WTC11 (cell line): ENCODE measurements around the gene CNTNAP2. TPM values are rescaled to one million over a fixed set of nuclear protein-coding genes. Genes with fewer than 3 reads are reported as not detected.

Experiments
- ATAC-seq: fragments of 200-7000 bp; cut with Tn5 transposase; 2 replicates; pipeline ENCODE4 v1.10.0; 2021; ENCODE audit warnings: mild to moderate bottlenecking, moderate library complexity
- CTCF ChIA-PET: fragments of 300-600 bp; sonication (Branson Sonifier 250); formaldehyde crosslinking; loops from one replicate; lab custom pipeline; 2021; ENCODE audit warnings: antibody characterized with exemption; lab: Charles Lee
- POLR2A ChIA-PET: fragments of 350-600 bp; sonication (Branson Sonifier 250); formaldehyde crosslinking; loops from one replicate; lab custom pipeline; 2021; ENCODE audit warnings: antibody characterized with exemption; lab: Charles Lee
- DNase-seq: peaks from one replicate; pipeline ENCODE4 v3.0.0; 2021; ENCODE audit warnings: low spot score
- H3K27ac Mint-ChIP-seq: 2 replicates; pipeline ENCODE4 v1.8.0; 2021; ENCODE audit warnings: mixed read lengths
- H3K27me3 Mint-ChIP-seq: 2 replicates; pipeline ENCODE4 v1.8.0; 2021; ENCODE audit warnings: low read depth, mild to moderate bottlenecking, moderate library complexity, mixed read lengths
- H3K36me3 Mint-ChIP-seq: 2 replicates; pipeline ENCODE4 v1.8.0; 2021; ENCODE audit warnings: mixed read lengths
- H3K4me1 Mint-ChIP-seq: 2 replicates; pipeline ENCODE4 v1.8.0; 2022; ENCODE audit warnings: mixed read lengths
- H3K4me3 Mint-ChIP-seq: 2 replicates; pipeline ENCODE4 v1.8.0; 2021; ENCODE audit warnings: mild to moderate bottlenecking, moderate library complexity, mixed read lengths
- H3K9me3 Mint-ChIP-seq: 2 replicates; pipeline ENCODE4 v1.8.0; 2021; ENCODE audit warnings: mixed read lengths
- CREB1 ChIP-seq: sonication (generic); formaldehyde crosslinking; IDR thresholded peaks from 2 replicates; pipeline ENCODE4 v1.8.0; 2023; ENCODE audit warnings: mild to moderate bottlenecking, missing genetic modification reagents
- CREM ChIP-seq: sonication (generic); formaldehyde crosslinking; IDR thresholded peaks from 2 replicates; pipeline ENCODE4 v1.8.1; 2022; ENCODE audit warnings: mild to moderate bottlenecking, missing genetic modification reagents, moderate library complexity
- E2F5 ChIP-seq: sonication (generic); formaldehyde crosslinking; IDR thresholded peaks from 2 replicates; pipeline ENCODE4 v1.8.1; 2022; ENCODE audit warnings: mild to moderate bottlenecking, moderate library complexity, missing genetic modification reagents
- GRHL2 ChIP-seq: fragments of 250-450 bp; sonication (Bioruptor Pico); IDR thresholded peaks from 2 replicates; pipeline ENCODE4 v1.8.0; 2022; ENCODE audit warnings: mild to moderate bottlenecking, moderate library complexity; ENCODE audit not compliant: insufficient replicate concordance, severe bottlenecking
- IRF2 ChIP-seq: sonication (generic); formaldehyde crosslinking; IDR thresholded peaks from 2 replicates; pipeline ENCODE4 v1.8.0; 2022; ENCODE audit warnings: low read depth, missing genetic modification reagents, borderline replicate concordance
- JAZF1 ChIP-seq: fragments of 250-450 bp; sonication (Bioruptor Pico); IDR thresholded peaks from 2 replicates; pipeline ENCODE4 v1.9.0; 2021; ENCODE audit warnings: moderate library complexity, mild to moderate bottlenecking, inconsistent platforms
- JUN ChIP-seq: sonication (generic); formaldehyde crosslinking; IDR thresholded peaks from 2 replicates; pipeline ENCODE4 v1.8.0; 2023; ENCODE audit warnings: mild to moderate bottlenecking, missing genetic modification reagents
- KAT7 ChIP-seq: sonication (generic); formaldehyde crosslinking; IDR thresholded peaks from 2 replicates; pipeline ENCODE4 v1.8.1; 2023; ENCODE audit warnings: missing genetic modification reagents, mild to moderate bottlenecking, borderline replicate concordance
- MXD4 ChIP-seq: fragments of 250-450 bp; sonication (Bioruptor Pico); IDR thresholded peaks from 2 replicates; pipeline ENCODE4 v1.8.0; 2021; ENCODE audit warnings: mild to moderate bottlenecking, moderate library complexity, borderline replicate concordance
- NR2C2 ChIP-seq: sonication (generic); formaldehyde crosslinking; IDR thresholded peaks from 2 replicates; pipeline ENCODE4 v1.8.0; 2022; ENCODE audit warnings: mild to moderate bottlenecking, missing genetic modification reagents
- NR3C1 ChIP-seq: sonication (generic); formaldehyde crosslinking; conservative IDR thresholded peaks from 2 replicates; pipeline ENCODE4 v1.8.1; 2023; ENCODE audit warnings: low read depth, mild to moderate bottlenecking, missing genetic modification reagents
- OVOL2 ChIP-seq: fragments of 250-450 bp; sonication (Bioruptor Pico); IDR thresholded peaks from 2 replicates; pipeline ENCODE4 v1.9.0; 2021; ENCODE audit warnings: mild to moderate bottlenecking, borderline replicate concordance
- RELA ChIP-seq: sonication (generic); formaldehyde crosslinking; IDR thresholded peaks from 2 replicates; pipeline ENCODE4 v1.8.1; 2022; ENCODE audit warnings: missing genetic modification reagents, mild to moderate bottlenecking, borderline replicate concordance
- SMAD4 ChIP-seq: sonication (generic); formaldehyde crosslinking; IDR thresholded peaks from 2 replicates; pipeline ENCODE4 v1.8.0; 2022; ENCODE audit warnings: mild to moderate bottlenecking, missing genetic modification reagents
- STAT6 ChIP-seq: sonication (generic); formaldehyde crosslinking; conservative IDR thresholded peaks from 2 replicates; pipeline ENCODE4 v1.8.1; 2023; ENCODE audit warnings: mild to moderate bottlenecking, low read depth, missing genetic modification reagents, moderate library complexity
- TEAD1 ChIP-seq: sonication (generic); formaldehyde crosslinking; IDR thresholded peaks from 2 replicates; pipeline ENCODE4 v1.8.0; 2022; ENCODE audit warnings: mild to moderate bottlenecking, missing genetic modification reagents
- TP53 ChIP-seq: sonication (generic); formaldehyde crosslinking; IDR thresholded peaks from 2 replicates; pipeline ENCODE4 v1.8.1; 2023; ENCODE audit warnings: mild to moderate bottlenecking, missing genetic modification reagents
- USF1 ChIP-seq: sonication (generic); formaldehyde crosslinking; IDR thresholded peaks from 2 replicates; pipeline ENCODE4 v1.8.0; 2022; ENCODE audit warnings: mild to moderate bottlenecking, missing genetic modification reagents
- ZBTB21 ChIP-seq: sonication (generic); formaldehyde crosslinking; IDR thresholded peaks from 2 replicates; pipeline ENCODE4 v1.8.1; 2023; ENCODE audit warnings: mild to moderate bottlenecking, missing genetic modification reagents, borderline replicate concordance
- ZNF423 ChIP-seq: fragments of 250-450 bp; sonication (Bioruptor Pico); IDR thresholded peaks from 2 replicates; pipeline ENCODE4 v2.1.2; 2022; ENCODE audit warnings: mild to moderate bottlenecking, moderate library complexity
- ZNF512 ChIP-seq: sonication (generic); formaldehyde crosslinking; IDR thresholded peaks from 2 replicates; pipeline ENCODE4 v1.8.1; 2022; ENCODE audit warnings: missing genetic modification reagents, borderline replicate concordance
- ZNF671 ChIP-seq: fragments of 250-450 bp; sonication (Bioruptor Pico); IDR thresholded peaks from 2 replicates; pipeline ENCODE4 v1.8.0; 2021; ENCODE audit warnings: mild to moderate bottlenecking
- ZSCAN18 ChIP-seq: fragments of 250-450 bp; sonication (Bioruptor Pico); IDR thresholded peaks from 2 replicates; pipeline ENCODE4 v2.1.2; 2022; ENCODE audit warnings: mild to moderate bottlenecking, moderate library complexity
- total RNA-seq: library from RNA; stranded (reverse); gene quantifications from 3 replicates; pipeline ENCODE4 v1.2.3, GENCODE V29; 2021
- TF ChIP-seq, protein P1 (sequence below): sonication (generic); formaldehyde crosslinking; IDR thresholded peaks from 2 replicates; pipeline ENCODE4 v1.8.1; 2022; ENCODE audit warnings: mild to moderate bottlenecking, missing genetic modification reagents, moderate library complexity, borderline replicate concordance
- TF ChIP-seq, protein P2 (sequence below): sonication (generic); formaldehyde crosslinking; conservative IDR thresholded peaks from 2 replicates; pipeline ENCODE4 v1.8.1; 2022; ENCODE audit warnings: mild to moderate bottlenecking, missing genetic modification reagents

The CNTNAP2 gene
- total RNA-seq, 1 experiment from 2014 or later: 63.8 TPM

GRCh38 chr7:148266795-148267194 lies 2150.2 kb downstream of the CNTNAP2 start:
- POLR2A ChIA-PET: no interaction called here
- H3K4me3 Mint-ChIP-seq: no peak overlapping the region
- CTCF ChIA-PET: interaction anchor here (3.5 kb wide), 1 partner anchor 214 kb away, joined by 37 read pairs; no protein-coding TSS in a partner anchor

GRCh38 chr7:148270576-148270975 lies 2154.0 kb downstream of the CNTNAP2 start:
- H3K4me1 Mint-ChIP-seq: peaks cover 4% of the 10 kb centered on the region
- no peak overlapping the region for H3K4me3 Mint-ChIP-seq
- ChIA-PET POLR2A (no interaction called here), CTCF (no interaction called here)
- ATAC-seq (no peak), DNase-seq (no peak)
- no peaks in the 10 kb centered on the region for H3K36me3 Mint-ChIP-seq
- H3K27ac Mint-ChIP-seq: no peak overlapping the region
- H3K9me3 Mint-ChIP-seq: peaks cover 5% of the 10 kb centered on the region; the same call in 1 of the 2 replicates
- no peaks in the 10 kb centered on the region; the same call in 1 of the 2 replicates for H3K27me3 Mint-ChIP-seq
- no peak for TF ChIP-seq CREM (CRISPR knock-in tag)
- TF ChIP-seq CREB1: no peak
- no peak for TF ChIP-seq STAT6 (CRISPR knock-in tag)
- TF ChIP-seq, protein P1, sequence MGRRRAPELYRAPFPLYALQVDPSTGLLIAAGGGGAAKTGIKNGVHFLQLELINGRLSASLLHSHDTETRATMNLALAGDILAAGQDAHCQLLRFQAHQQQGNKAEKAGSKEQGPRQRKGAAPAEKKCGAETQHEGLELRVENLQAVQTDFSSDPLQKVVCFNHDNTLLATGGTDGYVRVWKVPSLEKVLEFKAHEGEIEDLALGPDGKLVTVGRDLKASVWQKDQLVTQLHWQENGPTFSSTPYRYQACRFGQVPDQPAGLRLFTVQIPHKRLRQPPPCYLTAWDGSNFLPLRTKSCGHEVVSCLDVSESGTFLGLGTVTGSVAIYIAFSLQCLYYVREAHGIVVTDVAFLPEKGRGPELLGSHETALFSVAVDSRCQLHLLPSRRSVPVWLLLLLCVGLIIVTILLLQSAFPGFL: no peak
- TF ChIP-seq KAT7 (CRISPR knock-in tag): no peak
- TF ChIP-seq RELA (CRISPR knock-in tag): no peak
- TF ChIP-seq OVOL2 (CRISPR knock-in tag): no peak
- TF ChIP-seq, protein P2, sequence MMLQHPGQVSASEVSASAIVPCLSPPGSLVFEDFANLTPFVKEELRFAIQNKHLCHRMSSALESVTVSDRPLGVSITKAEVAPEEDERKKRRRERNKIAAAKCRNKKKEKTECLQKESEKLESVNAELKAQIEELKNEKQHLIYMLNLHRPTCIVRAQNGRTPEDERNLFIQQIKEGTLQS (CRISPR knock-in tag): no peak
- TF ChIP-seq NR3C1 (CRISPR knock-in tag): no peak
- no peak for TF ChIP-seq JUN (CRISPR knock-in tag)
- TF ChIP-seq TEAD1: no peak

More at GRCh38 chr7:148266795-148267194, 2150.2 kb downstream of the CNTNAP2 start:
- no peaks in the 10 kb centered on the region for H3K9me3 Mint-ChIP-seq
- TF ChIP-seq ZNF423 (CRISPR knock-in tag) (no peak), GRHL2 (no peak), JAZF1 (no peak), SMAD4 (no peak), ZNF512 (CRISPR knock-in tag) (no peak), USF1 (CRISPR knock-in tag) (no peak), CREB1 (no peak), ZSCAN18 (CRISPR knock-in tag) (no peak), E2F5 (CRISPR knock-in tag) (no peak), OVOL2 (CRISPR knock-in tag) (no peak), MXD4 (CRISPR knock-in tag) (no peak), ZNF671 (CRISPR knock-in tag) (no peak), NR2C2 (CRISPR knock-in tag) (no peak), TP53 (CRISPR knock-in tag) (no peak), ZBTB21 (no peak), IRF2 (CRISPR knock-in tag) (no peak)
- TF ChIP-seq, protein P1: no peak
- peaks cover 20% of the 10 kb centered on the region for H3K4me1 Mint-ChIP-seq
- H3K27ac Mint-ChIP-seq: no peak overlapping the region
- H3K36me3 Mint-ChIP-seq: no peaks in the 10 kb centered on the region
- ATAC-seq (no peak), DNase-seq (no peak)
- peaks cover 9% of the 10 kb centered on the region for H3K27me3 Mint-ChIP-seq
